RCC 7860 (cell line): Measurements from ENCODE around the gene PAPPA.
A peak's percentile ranks its signal among the peaks of the same experiment; 100 is the strongest.

Source experiments
- DNase-seq: peaks from one replicate; pipeline ENCODE4 v3.0.0-alpha.2; 2015; ENCODE audit warnings: low spot score
- FAIRE-seq: peaks from 2 replicates; lab custom pipeline; 2012; peaks lifted over from hg19 to GRCh38; lab: Jason Lieb, UNC

PAPPA gene

GRCh38 chr9:116178481-116179211 is 25.1 kb downstream of the PAPPA start:
- no peak for DNase-seq
- FAIRE-seq, result no peak

GRCh38 chr9:116179568-116179967 is 26.0 kb downstream of the PAPPA start:
- DNase-seq, result no peak
- FAIRE-seq, result no peak

GRCh38 chr9:116181853-116182610 is 28.4 kb downstream of the PAPPA start:
- DNase-seq, result no peak
- FAIRE-seq, result no peak

- FAIRE-seq, result no peak
- DNase-seq, result no peak
These were observed 29.3 kb downstream of the PAPPA start for GRCh38 chr9:116182876-116183275.

- DNase-seq, result no peak
- FAIRE-seq, result no peak
These were observed 34.1 kb downstream of the PAPPA start for GRCh38 chr9:116187570-116188170.

GRCh38 chr9:116189683-116190082 is 36.1 kb downstream of the PAPPA start:
- FAIRE-seq (no peak), DNase-seq (peak; percentile 40)

- DNase-seq, result peak; percentile 97
These were observed 37.2 kb downstream of the PAPPA start for GRCh38 chr9:116190637-116191396.

GRCh38 chr9:116191576-116192415 is 38.2 kb downstream of the PAPPA start:
- peak; percentile 40 for DNase-seq
- no peak for FAIRE-seq

More at GRCh38 chr9:116190637-116191396, 37.2 kb downstream of the PAPPA start:
- peak; percentile 88 for FAIRE-seq

- DNase-seq (peak; percentile 90), FAIRE-seq (peak; percentile 98)
These were observed 40.0 kb downstream of the PAPPA start for GRCh38 chr9:116193636-116194035.

- DNase-seq, result no peak
These were observed 43.2 kb downstream of the PAPPA start for GRCh38 chr9:116196806-116197205.

GRCh38 chr9:116198344-116198743 is 44.8 kb downstream of the PAPPA start:
- no peak for DNase-seq
- FAIRE-seq, result no peak

More at GRCh38 chr9:116196806-116197205, 43.2 kb downstream of the PAPPA start:
- FAIRE-seq, result no peak

GRCh38 chr9:116202219-116202912 is 48.8 kb downstream of the PAPPA start:
- DNase-seq (no peak), FAIRE-seq (no peak)

- FAIRE-seq (no peak), DNase-seq (no peak)
These were observed 50.8 kb downstream of the PAPPA start for GRCh38 chr9:116204252-116204882.

- no peak for FAIRE-seq
These were observed 54.0 kb downstream of the PAPPA start for GRCh38 chr9:116207371-116208111.

GRCh38 chr9:116208417-116209232 is 55.0 kb downstream of the PAPPA start:
- DNase-seq (peak; percentile 55), FAIRE-seq (peak; percentile 74)

More at GRCh38 chr9:116207371-116208111, 54.0 kb downstream of the PAPPA start:
- DNase-seq, result peak; percentile 65

- no peak for FAIRE-seq
- DNase-seq, result peak; percentile 26
These were observed 56.0 kb downstream of the PAPPA start for GRCh38 chr9:116209414-116210116.
